ENCODE results near the gene RASA2. TPM values are rescaled to one million over a fixed set of nuclear protein-coding genes. Genes with fewer than 3 reads are reported as not detected.

Gene RASA2
- total and polyA plus RNA-seq, 4 donors, result 1.6 to 5.4 (median 4.6) TPM

DNA sequence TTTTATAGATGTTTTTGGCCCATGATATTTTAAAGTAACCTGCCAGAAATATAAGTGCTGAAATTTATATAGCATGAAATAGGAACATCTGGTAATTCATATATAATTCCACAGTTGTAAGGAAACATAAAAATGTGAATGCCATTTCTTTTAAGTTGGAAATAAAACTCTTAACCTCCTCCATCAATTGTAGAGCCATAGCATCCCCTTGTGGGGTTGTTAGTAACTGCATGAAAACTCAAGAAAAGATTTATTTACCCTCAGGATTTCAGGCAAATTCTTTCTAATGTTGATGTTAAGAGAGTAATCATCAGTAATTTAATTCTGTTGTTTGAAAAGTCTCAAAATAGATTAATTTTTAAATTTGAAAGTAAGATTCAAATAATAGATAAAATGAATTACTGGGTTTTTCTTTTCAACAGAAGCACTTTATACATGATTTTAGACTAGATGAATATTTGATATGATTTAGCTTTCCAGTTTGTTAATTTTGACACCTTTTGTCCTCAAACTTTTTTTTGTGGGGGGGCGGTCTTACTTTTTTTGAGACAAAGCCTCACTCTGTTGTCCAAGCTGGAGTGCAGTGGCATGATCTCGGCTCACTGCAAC lies 74.7 kb downstream of the RASA2 start:
- DNase-seq (ENCODE audit: low spot score), result no peak

DNA sequence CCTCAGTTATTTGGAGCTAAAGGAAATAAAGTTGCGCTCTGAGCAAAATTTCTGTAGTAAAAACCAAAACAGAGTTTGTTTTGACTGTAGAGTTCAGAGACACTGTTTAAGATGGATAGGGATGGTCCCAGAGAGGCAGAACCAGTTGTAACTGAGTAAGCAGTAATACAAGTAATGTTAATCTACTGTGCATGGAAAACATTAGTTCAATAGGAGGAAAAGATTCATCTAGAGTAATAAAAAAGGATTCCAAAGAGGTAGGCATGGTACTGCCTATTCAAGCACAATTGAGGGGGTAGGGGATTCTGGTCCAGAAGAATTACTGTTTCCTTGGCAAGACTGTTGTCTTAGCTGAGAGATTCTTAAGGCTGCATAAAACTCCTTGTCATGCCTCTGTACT lies 77.4 kb downstream of the RASA2 start:
- no peaks in the 10 kb centered on the region for H3K9me3 ChIP-seq (ENCODE audit: control insufficient read depth in 4 of 4, low read length in 3 of 4)
- 94% methylated on average over 1 of the region's 1 CpG for WGBS
- H3K9ac ChIP-seq (ENCODE audit: low read depth in 1 of 2, low read length in 2 of 2), result no peak overlapping the region
- no peaks in the 10 kb centered on the region for H3K27me3 ChIP-seq (ENCODE audit: control insufficient read depth in 4 of 4, insufficient read depth in 4 of 4, low read length in 3 of 4)
- H3K4me3 ChIP-seq (ENCODE audit: low read depth in 1 of 3, low read length in 3 of 3), result no peak overlapping the region
- DNase-seq (ENCODE audit: low spot score), result no peak
- H3K4me1 ChIP-seq (ENCODE audit: control insufficient read depth in 4 of 4, insufficient read depth in 4 of 4, low read length in 3 of 4), result no peaks in the 10 kb centered on the region
- H3K27ac ChIP-seq (ENCODE audit: low read depth in 1 of 2, low read length in 2 of 2), result no peak overlapping the region
- H3K36me3 ChIP-seq (ENCODE audit: control insufficient read depth in 4 of 4, insufficient read depth in 3 of 4, low read depth in 1 of 4, low read length in 3 of 4), result no peaks in the 10 kb centered on the region
- TF ChIP-seq RXRA (IDR thresholded peaks at IDR 0.05) (no peak), RAD21 (IDR thresholded peaks at IDR 0.05) (no peak), HNF4G (IDR thresholded peaks at IDR 0.05) (no peak), NR2F2 (IDR thresholded peaks at IDR 0.05) (no peak), YY1 (IDR thresholded peaks at IDR 0.05) (no peak)
- TF ChIP-seq, protein P1, sequence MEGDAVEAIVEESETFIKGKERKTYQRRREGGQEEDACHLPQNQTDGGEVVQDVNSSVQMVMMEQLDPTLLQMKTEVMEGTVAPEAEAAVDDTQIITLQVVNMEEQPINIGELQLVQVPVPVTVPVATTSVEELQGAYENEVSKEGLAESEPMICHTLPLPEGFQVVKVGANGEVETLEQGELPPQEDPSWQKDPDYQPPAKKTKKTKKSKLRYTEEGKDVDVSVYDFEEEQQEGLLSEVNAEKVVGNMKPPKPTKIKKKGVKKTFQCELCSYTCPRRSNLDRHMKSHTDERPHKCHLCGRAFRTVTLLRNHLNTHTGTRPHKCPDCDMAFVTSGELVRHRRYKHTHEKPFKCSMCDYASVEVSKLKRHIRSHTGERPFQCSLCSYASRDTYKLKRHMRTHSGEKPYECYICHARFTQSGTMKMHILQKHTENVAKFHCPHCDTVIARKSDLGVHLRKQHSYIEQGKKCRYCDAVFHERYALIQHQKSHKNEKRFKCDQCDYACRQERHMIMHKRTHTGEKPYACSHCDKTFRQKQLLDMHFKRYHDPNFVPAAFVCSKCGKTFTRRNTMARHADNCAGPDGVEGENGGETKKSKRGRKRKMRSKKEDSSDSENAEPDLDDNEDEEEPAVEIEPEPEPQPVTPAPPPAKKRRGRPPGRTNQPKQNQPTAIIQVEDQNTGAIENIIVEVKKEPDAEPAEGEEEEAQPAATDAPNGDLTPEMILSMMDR (IDR thresholded peaks at IDR 0.05; ENCODE audit: low read depth, low read length, missing input control), result no peak
- TF ChIP-seq, protein P2, sequence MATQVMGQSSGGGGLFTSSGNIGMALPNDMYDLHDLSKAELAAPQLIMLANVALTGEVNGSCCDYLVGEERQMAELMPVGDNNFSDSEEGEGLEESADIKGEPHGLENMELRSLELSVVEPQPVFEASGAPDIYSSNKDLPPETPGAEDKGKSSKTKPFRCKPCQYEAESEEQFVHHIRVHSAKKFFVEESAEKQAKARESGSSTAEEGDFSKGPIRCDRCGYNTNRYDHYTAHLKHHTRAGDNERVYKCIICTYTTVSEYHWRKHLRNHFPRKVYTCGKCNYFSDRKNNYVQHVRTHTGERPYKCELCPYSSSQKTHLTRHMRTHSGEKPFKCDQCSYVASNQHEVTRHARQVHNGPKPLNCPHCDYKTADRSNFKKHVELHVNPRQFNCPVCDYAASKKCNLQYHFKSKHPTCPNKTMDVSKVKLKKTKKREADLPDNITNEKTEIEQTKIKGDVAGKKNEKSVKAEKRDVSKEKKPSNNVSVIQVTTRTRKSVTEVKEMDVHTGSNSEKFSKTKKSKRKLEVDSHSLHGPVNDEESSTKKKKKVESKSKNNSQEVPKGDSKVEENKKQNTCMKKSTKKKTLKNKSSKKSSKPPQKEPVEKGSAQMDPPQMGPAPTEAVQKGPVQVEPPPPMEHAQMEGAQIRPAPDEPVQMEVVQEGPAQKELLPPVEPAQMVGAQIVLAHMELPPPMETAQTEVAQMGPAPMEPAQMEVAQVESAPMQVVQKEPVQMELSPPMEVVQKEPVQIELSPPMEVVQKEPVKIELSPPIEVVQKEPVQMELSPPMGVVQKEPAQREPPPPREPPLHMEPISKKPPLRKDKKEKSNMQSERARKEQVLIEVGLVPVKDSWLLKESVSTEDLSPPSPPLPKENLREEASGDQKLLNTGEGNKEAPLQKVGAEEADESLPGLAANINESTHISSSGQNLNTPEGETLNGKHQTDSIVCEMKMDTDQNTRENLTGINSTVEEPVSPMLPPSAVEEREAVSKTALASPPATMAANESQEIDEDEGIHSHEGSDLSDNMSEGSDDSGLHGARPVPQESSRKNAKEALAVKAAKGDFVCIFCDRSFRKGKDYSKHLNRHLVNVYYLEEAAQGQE (IDR thresholded peaks at IDR 0.05), result no peak

More for the DNA sequence above, 74.7 kb downstream of the RASA2 start:
- Histone ChIP-seq H3K36me3 (ENCODE audit: control insufficient read depth in 4 of 4, insufficient read depth in 3 of 4, low read depth in 1 of 4, low read length in 3 of 4) (no peaks in the 10 kb centered on the region), H3K9ac (ENCODE audit: low read depth in 1 of 2, low read length in 2 of 2) (no peak overlapping the region), H3K4me3 (ENCODE audit: low read depth in 1 of 3, low read length in 3 of 3) (no peak overlapping the region), H3K27ac (ENCODE audit: low read depth in 1 of 2, low read length in 2 of 2) (no peak overlapping the region), H3K4me1 (ENCODE audit: control insufficient read depth in 4 of 4, insufficient read depth in 4 of 4, low read length in 3 of 4) (no peaks in the 10 kb centered on the region), H3K9me3 (ENCODE audit: control insufficient read depth in 4 of 4, low read length in 3 of 4) (no peaks in the 10 kb centered on the region), H3K27me3 (ENCODE audit: control insufficient read depth in 4 of 4, insufficient read depth in 4 of 4, low read length in 3 of 4) (no peaks in the 10 kb centered on the region)
- 83% methylated on average over 2 of the region's 2 CpGs for WGBS
- TF ChIP-seq, protein P3, sequence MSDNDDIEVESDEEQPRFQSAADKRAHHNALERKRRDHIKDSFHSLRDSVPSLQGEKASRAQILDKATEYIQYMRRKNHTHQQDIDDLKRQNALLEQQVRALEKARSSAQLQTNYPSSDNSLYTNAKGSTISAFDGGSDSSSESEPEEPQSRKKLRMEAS (IDR thresholded peaks at IDR 0.05), result no peak
- TF ChIP-seq, protein P1 (IDR thresholded peaks at IDR 0.05; ENCODE audit: low read depth, low read length, missing input control), result peak; percentile 98
- TF ChIP-seq SP1 (IDR thresholded peaks at IDR 0.05) (no peak), RAD21 (IDR thresholded peaks at IDR 0.05) (peak; percentile 97 to 98), FOXA2 (IDR thresholded peaks at IDR 0.05) (no peak), YY1 (IDR thresholded peaks at IDR 0.05) (no peak), HNF4A (conservative IDR thresholded peaks at IDR 0.05) (no peak), GABPA (IDR thresholded peaks at IDR 0.05 in 1 of 2, conservative IDR thresholded peaks at IDR 0.05 in 1 of 2) (no peak), FOXA1 (IDR thresholded peaks at IDR 0.05) (no peak)
- TF ChIP-seq, protein P4, sequence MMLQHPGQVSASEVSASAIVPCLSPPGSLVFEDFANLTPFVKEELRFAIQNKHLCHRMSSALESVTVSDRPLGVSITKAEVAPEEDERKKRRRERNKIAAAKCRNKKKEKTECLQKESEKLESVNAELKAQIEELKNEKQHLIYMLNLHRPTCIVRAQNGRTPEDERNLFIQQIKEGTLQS (IDR thresholded peaks at IDR 0.05), result no peak
- TF ChIP-seq, protein P5, sequence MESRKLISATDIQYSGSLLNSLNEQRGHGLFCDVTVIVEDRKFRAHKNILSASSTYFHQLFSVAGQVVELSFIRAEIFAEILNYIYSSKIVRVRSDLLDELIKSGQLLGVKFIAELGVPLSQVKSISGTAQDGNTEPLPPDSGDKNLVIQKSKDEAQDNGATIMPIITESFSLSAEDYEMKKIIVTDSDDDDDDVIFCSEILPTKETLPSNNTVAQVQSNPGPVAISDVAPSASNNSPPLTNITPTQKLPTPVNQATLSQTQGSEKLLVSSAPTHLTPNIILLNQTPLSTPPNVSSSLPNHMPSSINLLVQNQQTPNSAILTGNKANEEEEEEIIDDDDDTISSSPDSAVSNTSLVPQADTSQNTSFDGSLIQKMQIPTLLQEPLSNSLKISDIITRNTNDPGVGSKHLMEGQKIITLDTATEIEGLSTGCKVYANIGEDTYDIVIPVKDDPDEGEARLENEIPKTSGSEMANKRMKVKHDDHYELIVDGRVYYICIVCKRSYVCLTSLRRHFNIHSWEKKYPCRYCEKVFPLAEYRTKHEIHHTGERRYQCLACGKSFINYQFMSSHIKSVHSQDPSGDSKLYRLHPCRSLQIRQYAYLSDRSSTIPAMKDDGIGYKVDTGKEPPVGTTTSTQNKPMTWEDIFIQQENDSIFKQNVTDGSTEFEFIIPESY (IDR thresholded peaks at IDR 0.05), result no peak
- TF ChIP-seq, protein P2 (IDR thresholded peaks at IDR 0.05), result no peak
